ENCODE measurements around the gene TAS2R31.

The TAS2R31 gene

GRCh38 chr12:10998204-10998603 is 33.0 kb downstream of the TAS2R31 start, which contains the start of gene TAS2R20:
Gene TAS2R20 (minus strand): TSS chr12:10998304. CDS start chr12:10997875, 429 bp downstream.
- DNase-seq (ENCODE audit: low read depth): no peak

- DNase-seq (ENCODE audit: low read depth): no peak
Observed at GRCh38 chr12:10994307-10994706, 36.9 kb downstream of the TAS2R31 start.

- DNase-seq (ENCODE audit: low read depth): no peak
Observed at GRCh38 chr12:10989107-10989506, 42.1 kb downstream of the TAS2R31 start.

- DNase-seq (ENCODE audit: low read depth): no peak
Observed at GRCh38 chr12:10986812-10987211, 44.4 kb downstream of the TAS2R31 start, which contains the start of gene TAS2R50. Gene TAS2R50 (minus strand): TSS chr12:10986912. CDS start chr12:10986860, 52 bp downstream.

GRCh38 chr12:10982244-10982643 is 49.0 kb downstream of the TAS2R31 start:
- no peak for DNase-seq (ENCODE audit: low read depth)
